Neuronal stem cell (in vitro differentiated cells): ENCODE results near the gene RARG.

Experiments used
- DNase-seq: peaks from one replicate; pipeline ENCODE4 v3.0.0-alpha.2; 2013; ENCODE audit warnings: low spot score
- H2AFZ ChIP-seq: one replicate; pipeline ENCODE4 v1.6.1; 2013; ENCODE audit warnings: mild to moderate bottlenecking, low read length, inconsistent platforms
- H2AK5ac ChIP-seq: 2 replicates; pipeline ENCODE4 v1.6.1; 2013; ENCODE audit warnings: low read depth, mild to moderate bottlenecking, inconsistent platforms, low read length, moderate library complexity, mixed read lengths
- H2BK120ac ChIP-seq: 2 replicates; pipeline ENCODE4 v1.6.1; 2013; ENCODE audit warnings: low read depth, mild to moderate bottlenecking, inconsistent platforms, low read length, moderate library complexity, mixed read lengths
- H2BK12ac ChIP-seq: one replicate; pipeline ENCODE4 v1.6.1; 2013; ENCODE audit warnings: low read length, inconsistent platforms
- H2BK15ac ChIP-seq: 2 replicates; pipeline ENCODE4 v1.6.1; 2013; ENCODE audit warnings: mild to moderate bottlenecking, low read length, inconsistent platforms, mixed read lengths
- H2BK5ac ChIP-seq: one replicate; pipeline ENCODE4 v1.6.1; 2013; ENCODE audit warnings: inconsistent platforms, mild to moderate bottlenecking, low read length, moderate library complexity
- H3K14ac ChIP-seq: one replicate; pipeline ENCODE4 v1.6.1; 2013; ENCODE audit warnings: low read length, inconsistent platforms
- H3K18ac ChIP-seq: 2 replicates; pipeline ENCODE4 v1.6.1; 2013; ENCODE audit warnings: low read length, inconsistent platforms
- H3K23ac ChIP-seq: 2 replicates; pipeline ENCODE4 v1.6.1; 2013; ENCODE audit warnings: low read depth, mild to moderate bottlenecking, mixed read lengths, low read length, inconsistent platforms; ENCODE audit not compliant: poor library complexity
- H3K27ac ChIP-seq: replicated peaks from 3 replicates; pipeline ENCODE4 v1.5.1; 2013; ENCODE audit warnings: low read length, inconsistent platforms
- H3K27me3 ChIP-seq, 3 experiments: 2 replicates each; pipeline ENCODE4 v1.6.1; 2013; ENCODE audit warnings: low read length in 3 of 3, mild to moderate bottlenecking in 2 of 3, inconsistent platforms in 1 of 3, low read depth in 1 of 3, mixed read lengths in 1 of 3, moderate library complexity in 1 of 3; ENCODE audit not compliant: control insufficient read depth in 3 of 3, insufficient read depth in 3 of 3
- H3K36me3 ChIP-seq, 2 donors: replicated peaks in 1 of 2; 2 replicates each; pipeline ENCODE4 v1.6.1; 2013; ENCODE audit warnings: low read length in 2 of 2; ENCODE audit not compliant: control insufficient read depth in 2 of 2, insufficient read depth in 2 of 2
- H3K4ac ChIP-seq: 2 replicates; pipeline ENCODE4 v1.6.1; 2013; ENCODE audit warnings: inconsistent platforms, mild to moderate bottlenecking, low read length, moderate library complexity
- H3K4me1 ChIP-seq, 2 donors: 1 replicate in 1 of 2; 2 replicates in 1 of 2; pipeline ENCODE4 v1.6.1; 2013; ENCODE audit warnings: low read length in 2 of 2, low read depth in 1 of 2; ENCODE audit not compliant: control insufficient read depth in 2 of 2, insufficient read depth in 1 of 2
- H3K4me2 ChIP-seq: one replicate; pipeline ENCODE4 v1.6.1; 2013; ENCODE audit warnings: mild to moderate bottlenecking, low read length, inconsistent platforms; ENCODE audit not compliant: insufficient read depth, poor library complexity, severe bottlenecking
- H3K4me3 ChIP-seq, 2 donors: 2 replicates each; pipeline ENCODE4 v1.5.1; 2013; ENCODE audit warnings: low read length in 2 of 2, mild to moderate bottlenecking in 2 of 2, inconsistent platforms in 1 of 2, moderate library complexity in 1 of 2
- H3K79me1 ChIP-seq: one replicate; pipeline ENCODE4 v1.6.1; 2013; ENCODE audit warnings: low read depth, mild to moderate bottlenecking, inconsistent platforms, low read length, moderate library complexity
- H3K9ac ChIP-seq: one replicate; pipeline ENCODE4 v1.6.1; 2013; ENCODE audit warnings: mild to moderate bottlenecking, low read depth, low read length, inconsistent platforms; ENCODE audit not compliant: poor library complexity
- H3K9me3 ChIP-seq, 2 donors: replicated peaks in 1 of 2; 2 replicates each; pipeline versions ENCODE3 to v1.6.1; 2013; ENCODE audit warnings: low read length in 2 of 2, mild to moderate bottlenecking in 2 of 2, inconsistent platforms in 1 of 2, low read depth in 1 of 2, mixed read lengths in 1 of 2, moderate library complexity in 1 of 2; ENCODE audit not compliant: control insufficient read depth in 2 of 2, insufficient read depth in 1 of 2
- H4K8ac ChIP-seq: one replicate; pipeline ENCODE4 v1.6.1; 2013; ENCODE audit warnings: low read depth, mild to moderate bottlenecking, inconsistent platforms, low read length, moderate library complexity
- H4K91ac ChIP-seq: one replicate; pipeline ENCODE4 v1.6.1; 2013; ENCODE audit warnings: low read length, low read depth, mild to moderate bottlenecking, inconsistent platforms; ENCODE audit not compliant: poor library complexity
- WGBS, 2 donors: extraction: QIAGEN DNeasy Blood & Tissue Kit; methylation state at CpG; one replicate each; pipeline ENCODE4 v1.1.7; 2013; ENCODE audit warnings: missing lambda C conversion rate in 2 of 2, mixed read lengths in 1 of 2; ENCODE audit not compliant: insufficient read length in 2 of 2, insufficient replicate concordance in 1 of 2; ENCODE audit errors: extremely low coverage in 2 of 2; 5-methylcytosine and 5-hydroxymethylcytosine counted together

The RARG gene

DNA sequence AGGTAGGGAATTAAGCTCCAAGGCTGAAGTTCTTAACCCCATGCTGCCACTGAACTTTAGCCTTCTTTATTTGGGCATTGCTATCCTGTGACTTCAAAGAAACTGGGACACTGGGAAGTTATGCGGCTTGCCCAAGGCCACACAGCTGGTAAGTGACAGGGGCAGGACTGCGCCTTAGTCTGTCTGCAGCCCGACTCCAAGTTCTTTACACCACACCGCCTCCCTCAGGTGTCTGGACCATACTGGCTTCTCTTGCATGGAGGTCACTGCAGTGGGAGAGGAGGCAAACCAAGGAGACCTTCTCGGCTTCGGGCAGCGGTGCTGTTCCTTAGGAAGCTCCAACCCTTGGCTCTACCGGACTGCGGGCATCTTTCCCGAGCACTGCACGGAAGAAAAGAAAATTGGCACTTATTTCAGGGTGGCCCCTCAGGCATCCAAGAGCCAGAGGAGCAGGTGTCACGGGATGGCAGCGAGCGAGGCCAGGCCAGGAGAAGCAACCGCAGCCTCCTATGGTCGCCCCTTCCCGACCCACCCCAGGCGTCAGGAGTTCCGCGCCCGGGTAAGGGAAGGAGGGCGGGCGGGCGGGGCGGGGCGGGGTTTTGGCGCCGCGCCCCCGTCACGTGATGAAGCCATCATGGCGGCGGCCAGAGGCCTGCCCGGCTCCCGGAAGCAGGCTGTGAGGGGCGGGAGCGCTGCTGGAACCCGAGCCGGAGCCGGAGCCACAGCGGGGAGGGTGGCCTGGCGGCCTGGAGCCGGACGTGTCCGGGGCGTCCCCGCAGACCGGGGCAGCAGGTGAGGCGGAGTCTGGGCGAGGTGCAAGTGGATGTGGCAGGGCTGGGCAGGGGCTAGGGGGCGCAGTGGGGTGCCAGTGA is 19.7 kb upstream of the RARG start:
- H3K4me1 ChIP-seq, result peaks cover 12% of the 10 kb centered on the region in 2 donors
- peak overlapping the region; percentile 63 for H2AK5ac ChIP-seq
- H3K14ac ChIP-seq, result peak overlapping the region; percentile 99
- peak; percentile 75 for DNase-seq
- no peak overlapping the region for H2BK12ac ChIP-seq
- H3K36me3 ChIP-seq, result peaks cover 8 to 9% of the 10 kb centered on the region in 2 donors
- H3K27ac ChIP-seq, result peak overlapping the region; percentile 43
- peak overlapping the region; percentile 90 for H2AFZ ChIP-seq
- WGBS, 2 donors, result no CpG with 5 or more reads among the region's 51 CpGs
- H3K18ac ChIP-seq, result peak overlapping the region; percentile 91
- no peak overlapping the region for H3K4ac ChIP-seq
- peaks cover 7% of the 10 kb centered on the region for H3K79me1 ChIP-seq
- H3K9me3 ChIP-seq, result no peaks in the 10 kb centered on the region
- peak overlapping the region; percentile 75 for H2BK5ac ChIP-seq
- peak overlapping the region; percentile 77 to 93 for H3K4me3 ChIP-seq
- peak overlapping the region; percentile 97 for H3K23ac ChIP-seq
- H4K8ac ChIP-seq, result peak overlapping the region; percentile 93
- no peak overlapping the region for H2BK15ac ChIP-seq
- H4K91ac ChIP-seq, result no peak overlapping the region
- H3K4me2 ChIP-seq, result peak overlapping the region; percentile 91
- no peak overlapping the region for H2BK120ac ChIP-seq
- H3K9ac ChIP-seq, result peak overlapping the region; percentile 98
- H3K27me3 ChIP-seq, result peaks cover 0 to 2% (median 0%) of the 10 kb centered on the region in 3 experiments

DNA sequence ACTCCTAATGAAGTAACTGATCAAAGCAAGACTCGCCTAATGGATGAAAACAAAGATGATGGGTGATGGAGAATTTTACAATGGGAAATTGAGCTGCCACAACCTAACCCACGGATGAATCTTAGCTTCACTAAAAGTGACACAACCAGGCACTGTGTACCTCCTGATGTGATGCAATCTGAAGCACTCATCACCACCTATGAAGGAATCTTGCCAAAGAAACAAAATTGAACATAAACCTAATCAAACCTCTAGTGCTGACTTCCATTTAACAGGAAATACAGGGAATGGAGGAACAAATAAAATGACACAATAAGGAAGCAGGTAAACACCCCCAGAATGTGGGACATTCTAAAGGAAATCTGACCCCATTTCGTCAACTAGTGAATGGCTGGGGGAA is 13.3 kb upstream of the RARG start:
- H4K8ac ChIP-seq, result no peak overlapping the region
- no peak for DNase-seq

GRCh38 chr12:53244337-53244736 is 12.3 kb upstream of the RARG start:
- Histone ChIP-seq H2AK5ac (no peak overlapping the region), H3K4me2 (no peak overlapping the region), H2BK5ac (no peak overlapping the region), H3K9me3 (no peaks in the 10 kb centered on the region), H3K4me1 (peaks cover 11% of the 10 kb centered on the region in 2 donors), H3K27ac (no peak overlapping the region), H3K27me3 (peaks cover 0 to 8% (median 0%) of the 10 kb centered on the region in 3 experiments), H3K4me3 (no peak overlapping the region), H4K8ac (no peak overlapping the region), H2BK12ac (no peak overlapping the region), H4K91ac (no peak overlapping the region), H2BK15ac (no peak overlapping the region), H2AFZ (peak overlapping the region; percentile 64), H2BK120ac (no peak overlapping the region), H3K4ac (no peak overlapping the region), H3K23ac (no peak overlapping the region), H3K36me3 (no peaks in the 10 kb centered on the region), H3K79me1 (no peaks in the 10 kb centered on the region), H3K9ac (no peak overlapping the region), H3K14ac (no peak overlapping the region), H3K18ac (no peak overlapping the region)
- no peak for DNase-seq
- WGBS, 2 donors, result no CpG with 5 or more reads among the region's 1 CpG

More for the DNA sequence above, 13.3 kb upstream of the RARG start:
- Histone ChIP-seq H2AFZ (no peak overlapping the region), H3K14ac (no peak overlapping the region), H3K27ac (no peak overlapping the region), H2BK15ac (no peak overlapping the region), H3K27me3 (peaks cover 0 to 5% (median 0%) of the 10 kb centered on the region in 3 experiments), H3K4ac (no peak overlapping the region), H3K23ac (no peak overlapping the region), H2BK120ac (no peak overlapping the region), H3K18ac (no peak overlapping the region), H2BK5ac (no peak overlapping the region), H3K4me2 (no peak overlapping the region), H3K79me1 (no peaks in the 10 kb centered on the region), H3K9ac (no peak overlapping the region), H3K4me1 (peaks cover 11% of the 10 kb centered on the region in 2 donors), H3K4me3 (no peak overlapping the region), H3K36me3 (no peaks in the 10 kb centered on the region), H2BK12ac (no peak overlapping the region), H4K91ac (no peak overlapping the region), H3K9me3 (no peaks in the 10 kb centered on the region), H2AK5ac (no peak overlapping the region)
- WGBS, 2 donors, result no CpG with 5 or more reads among the region's 3 CpGs

GRCh38 chr12:53241623-53242412 is 9.8 kb upstream of the RARG start:
- peak overlapping the region; percentile 79 for H3K4ac ChIP-seq

More at GRCh38 chr12:53241623-53242412, 9.8 kb upstream of the RARG start:
- peak overlapping the region; percentile 95 for H2BK15ac ChIP-seq
- H3K4me2 ChIP-seq, result peak overlapping the region; percentile 22
- peak overlapping the region; percentile 52 for H3K23ac ChIP-seq
- no peak overlapping the region for H4K91ac ChIP-seq
- H2AK5ac ChIP-seq, result peak overlapping the region; percentile 85
- H3K36me3 ChIP-seq, result no peaks in the 10 kb centered on the region
- H2BK5ac ChIP-seq, result no peak overlapping the region
- no CpG with 5 or more reads among the region's 11 CpGs for whole genome bisulfite sequencing, 2 donors
- peak overlapping the region; percentile 95 for H2BK12ac ChIP-seq
- peak overlapping the region; percentile 68 for H2AFZ ChIP-seq
- no peak overlapping the region for H3K27ac ChIP-seq
- H3K79me1 ChIP-seq, result no peaks in the 10 kb centered on the region
- DNase-seq, result no peak
- H3K14ac ChIP-seq, result peak overlapping the region; percentile 96
- peak overlapping the region; percentile 12 for H3K9ac ChIP-seq
- no peak overlapping the region for H3K4me3 ChIP-seq
- peak overlapping the region; percentile 16 for H2BK120ac ChIP-seq
- H3K18ac ChIP-seq, result peak overlapping the region; percentile 95
- peak overlapping the region; percentile 99 for H4K8ac ChIP-seq
- peaks cover 11% of the 10 kb centered on the region in 2 donors for H3K4me1 ChIP-seq
- H3K27me3 ChIP-seq, result peaks cover 0 to 12% (median 3%) of the 10 kb centered on the region in 3 experiments
- no peaks in the 10 kb centered on the region for H3K9me3 ChIP-seq
